HG02759 (cell line): ENCODE measurements around the gene FGG.

Experiments
- ATAC-seq: cut with Tn5 transposase; IDR thresholded peaks from one replicate; pipeline ENCODE4 v1.9.1; 2021; ENCODE audit warnings: mild to moderate bottlenecking, moderate library complexity; ENCODE audit not compliant: unreplicated experiment

The FGG gene

DNA sequence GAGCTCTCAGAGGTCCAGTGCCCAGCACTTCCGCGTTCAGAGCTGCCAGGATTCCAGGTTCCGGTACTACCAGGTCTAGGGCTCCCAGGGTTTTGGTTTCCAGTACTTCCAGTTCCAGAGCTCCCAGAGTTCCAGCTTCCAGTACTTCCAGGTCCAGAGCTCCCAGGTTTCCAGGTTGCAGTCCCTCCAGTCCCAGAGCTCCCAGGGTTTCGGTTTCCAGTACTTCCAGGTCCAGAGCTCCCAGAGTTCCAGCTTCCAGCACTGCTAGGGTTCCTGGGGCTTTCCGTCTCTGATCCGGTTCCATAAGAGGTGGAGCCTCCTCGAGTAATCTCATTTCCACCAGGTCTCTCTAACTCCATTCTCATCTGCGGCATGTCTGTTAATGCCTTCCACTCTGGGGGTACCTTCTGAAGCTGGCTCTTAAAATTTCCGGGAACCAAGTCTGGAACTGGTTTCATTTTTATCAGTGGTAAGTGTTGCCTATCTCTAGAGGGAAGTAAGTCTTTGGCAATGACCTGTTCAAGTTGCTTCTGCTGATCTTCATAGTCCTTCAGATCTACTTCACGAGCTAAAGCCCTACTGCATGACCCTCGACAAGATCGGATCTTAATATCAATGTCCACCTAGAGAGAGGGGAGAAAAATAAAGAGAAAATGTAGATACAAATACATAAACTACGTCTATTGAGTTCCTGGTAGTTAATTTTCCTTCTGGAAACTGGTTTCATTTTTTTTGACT, 26.0 kb downstream of the FGG start:
- no peak for ATAC-seq

- ATAC-seq, result no peak
Measured at GRCh38 chr4:154585369-154586018, 27.0 kb downstream of the FGG start.

DNA sequence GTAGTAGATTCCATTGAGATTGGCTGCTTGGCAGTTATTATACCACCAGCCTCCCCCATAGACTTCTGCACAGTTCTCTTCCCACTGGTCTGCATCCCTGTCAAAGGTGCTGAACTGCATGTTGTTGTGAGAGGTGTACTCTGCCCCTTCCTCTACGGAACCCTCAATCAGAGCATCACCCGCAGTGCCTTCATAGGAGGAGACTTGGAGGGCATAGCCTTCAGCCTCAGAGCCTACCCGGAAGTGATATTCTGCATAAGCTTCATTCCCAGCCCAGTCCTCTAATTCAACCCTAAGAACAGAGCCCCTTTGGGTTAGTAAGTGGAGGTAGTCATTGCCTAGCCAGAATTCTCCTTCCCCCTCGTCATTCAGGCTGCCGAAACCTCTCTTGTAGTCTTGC, 28.2 kb downstream of the FGG start:
- ATAC-seq, result no peak

DNA sequence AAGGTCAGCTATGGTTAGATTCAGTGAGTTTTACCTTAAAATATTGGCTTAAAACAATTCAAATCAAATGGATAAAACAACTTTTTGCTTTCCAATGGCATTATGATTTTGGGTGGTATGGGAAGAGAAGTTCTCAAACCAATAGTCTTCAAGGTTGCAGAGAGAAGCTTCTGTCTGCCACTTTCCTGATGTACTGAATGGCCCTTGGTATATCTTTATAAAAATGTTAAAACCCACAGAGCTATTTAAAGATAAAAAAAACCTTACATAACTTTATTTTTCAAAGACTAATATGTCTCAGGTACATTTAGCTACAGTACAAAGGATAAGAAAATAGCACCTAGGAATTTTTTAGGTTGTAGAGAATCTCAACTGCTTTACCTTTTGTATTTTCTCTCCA, 28.8 kb downstream of the FGG start:
- no peak for ATAC-seq

- ATAC-seq, result no peak
Measured at GRCh38 chr4:154583230-154583629, 29.2 kb downstream of the FGG start.

- ATAC-seq, result no peak
Measured at GRCh38 chr4:154582723-154583122, 29.7 kb downstream of the FGG start.

DNA sequence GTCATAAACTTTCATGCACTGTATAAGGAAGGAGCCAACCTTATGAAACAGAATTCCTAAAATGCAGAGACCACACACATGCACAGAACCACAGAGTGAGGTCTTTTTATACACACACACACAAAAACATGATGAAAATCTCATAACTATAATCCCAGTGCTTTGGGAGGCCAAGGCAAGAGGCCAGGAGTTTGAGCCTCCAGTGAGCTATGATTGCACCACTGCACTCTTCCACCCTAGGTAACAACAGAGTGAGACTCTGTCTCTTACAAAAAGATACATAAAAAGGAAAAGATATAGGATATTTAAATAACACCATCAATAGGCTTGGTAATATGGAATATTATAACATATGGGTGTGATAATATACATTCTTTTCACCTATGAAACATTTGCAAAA, 32.5 kb downstream of the FGG start:
- ATAC-seq, result no peak

- ATAC-seq, result no peak
Measured at GRCh38 chr4:154578919-154579318, 33.5 kb downstream of the FGG start.

DNA sequence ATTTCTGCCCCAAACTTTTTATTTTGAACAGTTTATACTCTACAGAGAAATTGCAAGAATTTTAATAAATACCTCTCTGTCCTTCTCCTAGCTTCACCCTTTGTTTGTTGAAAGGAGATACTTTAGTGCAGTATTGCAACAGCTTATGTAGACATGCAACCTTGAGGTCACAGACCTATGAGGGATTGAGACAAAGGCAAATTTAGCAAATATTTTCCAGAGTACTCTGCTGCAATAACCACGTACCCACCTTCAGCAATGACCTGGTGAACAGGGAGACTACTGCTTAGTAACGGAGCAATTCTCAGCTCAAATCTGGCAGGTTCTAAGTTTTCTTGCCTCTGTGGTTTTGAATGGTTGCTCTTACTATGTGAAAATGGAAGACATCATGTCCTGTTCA, 35.1 kb downstream of the FGG start:
- ATAC-seq, result no peak

DNA sequence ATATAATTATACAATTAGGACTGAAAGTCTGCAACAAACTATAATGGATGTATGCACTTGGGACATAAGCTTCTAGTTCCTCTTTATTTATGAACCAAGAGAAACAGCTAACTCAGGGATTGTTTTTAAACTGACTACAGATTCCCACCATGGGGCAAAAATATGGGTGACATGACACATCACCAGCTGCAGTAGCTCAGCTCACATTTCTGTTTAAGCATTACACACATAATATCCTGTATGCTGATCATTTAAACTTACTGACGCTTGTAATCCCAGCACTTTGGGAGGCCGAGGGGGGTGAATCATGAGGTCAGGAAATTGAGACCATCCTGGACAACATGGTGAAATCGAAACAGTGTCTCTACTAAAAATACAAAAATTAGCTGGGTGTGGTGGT, 38.1 kb downstream of the FGG start:
- no peak for ATAC-seq

DNA sequence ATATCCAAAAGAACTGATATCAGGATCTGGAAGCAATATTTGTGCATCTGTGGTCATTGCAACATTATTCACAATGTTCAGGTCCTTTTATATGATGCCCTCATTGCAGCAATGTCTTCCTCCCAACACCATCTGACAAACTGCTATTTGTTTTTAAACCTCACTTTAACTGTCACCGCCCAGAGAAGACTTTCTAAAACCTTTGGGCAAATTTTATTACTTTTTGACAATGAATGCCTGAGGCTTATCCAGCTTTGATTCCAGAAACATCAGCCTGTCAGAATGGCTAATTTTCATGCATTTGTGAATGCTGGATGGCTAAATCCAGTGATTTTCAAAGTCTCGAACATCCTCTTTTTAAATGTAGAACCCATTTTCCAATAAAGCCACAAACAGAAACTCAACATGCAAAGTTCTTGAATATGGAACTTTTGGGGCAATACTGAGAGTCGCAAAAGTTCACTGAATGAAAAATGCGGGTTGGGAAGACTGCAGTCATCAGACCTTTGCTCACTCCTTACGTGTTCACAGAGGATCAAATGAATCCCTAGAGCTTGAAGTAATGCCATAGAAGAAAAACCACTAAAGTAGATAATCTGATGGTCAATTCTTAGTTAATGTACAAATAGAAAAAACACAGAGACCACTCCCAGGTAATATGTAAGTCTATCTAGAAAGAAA, 39.1 kb downstream of the FGG start:
- no peak for ATAC-seq

- no peak for ATAC-seq
Measured at GRCh38 chr4:154569584-154569983, 42.9 kb downstream of the FGG start.

GRCh38 chr4:154569028-154569427, 43.4 kb downstream of the FGG start:
- ATAC-seq, result no peak

DNA sequence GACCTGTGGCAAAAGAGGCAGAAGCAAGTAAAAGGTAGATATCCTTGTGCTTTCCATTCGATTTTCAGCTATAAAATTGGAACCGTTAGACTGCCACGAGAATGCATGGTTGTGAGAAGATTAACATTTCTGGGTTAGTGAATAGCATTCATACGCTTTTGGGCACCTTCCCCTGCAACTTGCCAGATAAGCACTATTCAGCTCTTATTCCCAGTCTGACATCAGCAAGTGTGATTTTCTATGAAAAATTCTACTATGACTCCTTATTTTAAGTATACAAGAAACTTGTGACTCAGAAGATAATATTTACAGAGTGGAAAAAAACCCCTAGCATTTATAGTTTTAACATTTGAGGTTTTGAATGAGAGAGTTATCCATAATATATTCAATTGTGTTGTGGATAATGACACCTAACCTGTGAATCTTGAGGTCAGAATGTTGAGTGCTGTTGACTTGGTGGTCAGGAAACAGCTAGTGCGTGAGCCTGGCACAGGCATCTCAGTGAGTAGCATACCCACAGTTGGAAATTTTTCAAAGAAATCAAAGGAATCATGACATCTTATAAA, 45.7 kb downstream of the FGG start:
- ATAC-seq, result no peak

DNA sequence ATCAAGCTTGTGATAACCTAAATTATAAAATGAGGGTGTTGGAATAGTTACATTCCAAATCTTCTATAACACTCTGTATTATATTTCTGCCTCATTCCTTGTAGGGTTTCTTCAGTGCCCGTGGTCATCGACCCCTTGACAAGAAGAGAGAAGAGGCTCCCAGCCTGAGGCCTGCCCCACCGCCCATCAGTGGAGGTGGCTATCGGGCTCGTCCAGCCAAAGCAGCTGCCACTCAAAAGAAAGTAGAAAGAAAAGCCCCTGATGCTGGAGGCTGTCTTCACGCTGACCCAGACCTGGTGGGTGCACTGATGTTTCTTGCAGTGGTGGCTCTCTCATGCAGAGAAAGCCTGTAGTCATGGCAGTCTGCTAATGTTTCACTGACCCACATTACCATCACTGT, 46.8 kb downstream of the FGG start:
- no peak for ATAC-seq

DNA sequence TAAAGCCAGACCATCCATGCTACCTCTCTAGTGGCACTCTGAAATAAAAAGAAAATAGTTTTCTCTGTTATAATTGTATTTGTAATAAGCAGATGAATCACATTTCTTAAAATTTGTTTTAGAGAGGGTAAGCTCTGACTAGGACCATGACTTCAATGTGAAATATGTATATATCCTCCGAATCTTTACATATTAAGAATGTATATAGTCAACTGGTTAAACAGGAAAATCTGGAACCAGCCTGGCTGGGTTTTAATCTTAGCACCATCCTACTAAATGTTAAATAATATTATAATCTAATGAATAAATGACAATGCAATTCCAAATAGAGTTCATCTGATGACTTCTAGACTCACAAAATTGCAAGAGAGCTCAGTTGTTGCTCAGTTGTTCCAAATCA, 48.1 kb downstream of the FGG start:
- no peak for ATAC-seq

- no peak for ATAC-seq
Measured at GRCh38 chr4:154562697-154563254, 49.7 kb downstream of the FGG start, which contains the start of gene FGB. Gene FGB, plus strand, starts transcription at chr4:154563011. Its CDS starts 8 bp downstream, at chr4:154563019.

DNA sequence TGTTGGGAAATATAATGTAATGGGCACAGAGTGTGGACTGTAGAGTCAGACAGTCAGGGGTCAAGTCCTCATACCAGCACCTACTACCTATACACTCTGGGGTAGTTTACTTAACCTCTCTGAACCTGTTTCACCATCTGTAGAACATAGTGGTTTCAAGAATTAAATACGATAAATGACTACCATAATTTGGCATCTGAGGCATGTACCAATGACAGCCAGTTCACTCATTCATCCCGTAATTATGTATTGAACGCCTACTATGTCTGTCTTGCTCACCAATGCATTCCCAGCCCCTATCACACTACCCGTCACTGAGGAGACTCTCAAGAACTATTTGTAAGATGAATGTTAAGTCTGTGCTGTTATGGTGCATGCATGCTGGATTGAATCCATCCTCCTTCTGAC, 51.6 kb downstream of the FGG start:
- no peak for ATAC-seq

- no peak for ATAC-seq
Measured at GRCh38 chr4:154560419-154560801, 52.0 kb downstream of the FGG start.

DNA sequence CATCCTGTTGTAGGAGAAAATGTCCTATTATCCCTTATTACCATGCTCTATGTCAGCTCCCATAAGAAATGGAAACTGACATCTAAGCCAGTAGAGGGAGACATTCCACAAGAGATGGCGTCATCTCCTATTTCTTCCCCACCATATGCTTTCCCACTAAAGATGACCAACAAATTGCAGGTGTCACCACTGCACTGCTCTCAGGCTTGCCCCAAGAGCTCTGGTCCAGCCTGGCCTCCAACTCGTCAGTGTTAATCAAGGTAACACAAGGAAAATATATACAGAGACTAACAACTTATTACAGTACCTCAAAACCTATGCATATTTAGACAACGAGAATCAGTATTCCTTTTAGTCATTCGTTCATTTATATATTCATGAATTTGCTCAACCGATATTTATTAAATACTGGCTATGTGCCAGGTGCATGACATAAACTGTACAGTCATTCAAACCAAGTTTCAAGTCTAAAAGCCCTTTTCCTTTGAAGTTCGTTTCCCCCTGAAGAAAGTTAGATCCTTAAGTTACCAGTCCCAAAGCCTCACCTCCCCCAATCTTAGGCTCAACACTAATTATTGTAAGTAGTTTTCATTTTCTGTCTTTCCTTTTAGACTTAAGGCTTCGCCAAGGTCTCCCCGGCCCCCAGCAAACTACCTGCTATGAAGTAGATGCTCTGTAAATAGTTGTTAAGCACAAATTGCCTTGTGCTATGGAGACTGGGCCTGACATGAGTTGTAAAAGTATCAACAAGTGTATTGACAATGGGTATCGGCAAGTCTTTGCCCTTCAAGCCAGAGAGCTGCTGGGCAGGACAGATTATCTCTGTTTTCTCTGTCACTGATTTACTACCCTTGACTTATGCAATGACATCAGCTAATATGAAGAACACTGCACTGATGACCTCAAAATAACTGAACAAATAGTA, 52.7 kb downstream of the FGG start:
- peak; percentile 88 for ATAC-seq

DNA sequence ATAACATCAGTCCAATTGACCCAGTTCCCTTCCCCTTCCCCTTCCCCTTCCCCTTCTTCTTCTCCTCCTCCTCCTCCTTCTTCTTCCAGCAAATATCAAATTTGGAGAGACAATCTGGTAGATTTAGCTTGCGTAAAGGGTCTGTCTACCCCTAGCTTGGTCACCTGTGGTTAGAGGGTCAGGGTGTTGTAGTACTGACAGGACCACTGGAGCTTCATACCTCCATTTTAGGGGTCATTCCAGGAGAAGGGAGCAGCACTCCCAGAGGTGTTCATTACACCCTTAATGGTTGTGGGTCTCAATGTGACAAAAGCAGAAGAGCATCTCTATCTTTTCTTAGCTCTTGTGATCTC, 53.3 kb downstream of the FGG start:
- ATAC-seq, result peak; percentile 26
